Activated T-cell treated with anti-CD3 and anti-CD28 coated beads, Interleukin-2, amount 50 U/mL, for 4 hours (primary cell): ENCODE results near the gene CCNL1. TPM values are rescaled to one million over a fixed set of nuclear protein-coding genes. Genes with fewer than 3 reads are reported as not detected.
A peak's percentile ranks its signal among the peaks of the same experiment; 100 is the strongest.

ENCODE experiments used
- ATAC-seq, 2 donors: fragments of 200-7000 bp; cut with Tn5 transposase; one replicate each; pipeline ENCODE4 v1.10.0; 2021
- DNase-seq: peaks from one replicate; pipeline ENCODE4 v3.0.0-alpha.2; 2020
- H3K27me3 Mint-ChIP-seq: one replicate; pipeline ENCODE4 v1.8.0; 2021; ENCODE audit warnings: low read depth, mixed read lengths
- H3K36me3 Mint-ChIP-seq: one replicate; pipeline ENCODE4 v1.8.0; 2022; ENCODE audit warnings: mixed read lengths; ENCODE audit not compliant: insufficient read depth
- H3K4me1 Mint-ChIP-seq: one replicate; pipeline ENCODE4 v1.8.0; 2021; ENCODE audit warnings: low read depth, mixed read lengths
- H3K4me3 Mint-ChIP-seq: one replicate; pipeline ENCODE4 v1.8.0; 2021; ENCODE audit warnings: mild to moderate bottlenecking, moderate library complexity, mixed read lengths
- H3K9me3 Mint-ChIP-seq: one replicate; pipeline ENCODE4 v1.8.0; 2021; ENCODE audit warnings: mixed read lengths
- total RNA-seq, 3 donors: library from RNA; stranded (reverse); gene quantifications; one replicate each; pipeline ENCODE4 v1.2.1, GENCODE V29; 2021

CCNL1 gene
- total RNA-seq, 3 donors from 2014 or later: 138 to 152 (median 151) TPM

GRCh38 chr3:157128771-157129681 is 30.9 kb downstream of the CCNL1 start:
- ATAC-seq: no peak
- no peak for DNase-seq
- H3K27me3 Mint-ChIP-seq: no peaks in the 10 kb centered on the region
- no peaks in the 10 kb centered on the region for H3K9me3 Mint-ChIP-seq
- H3K4me1 Mint-ChIP-seq: peaks cover 54% of the 10 kb centered on the region
- H3K4me3 Mint-ChIP-seq: peak overlapping the region; percentile 29
- H3K36me3 Mint-ChIP-seq: no peaks in the 10 kb centered on the region

- H3K4me3 Mint-ChIP-seq: peak overlapping the region; percentile 2
- no peaks in the 10 kb centered on the region for H3K9me3 Mint-ChIP-seq
- ATAC-seq: peak; percentile 88
- peak; percentile 56 for DNase-seq
- H3K27me3 Mint-ChIP-seq: no peaks in the 10 kb centered on the region
- H3K4me1 Mint-ChIP-seq: peaks cover 54% of the 10 kb centered on the region
- H3K36me3 Mint-ChIP-seq: no peaks in the 10 kb centered on the region
These were observed 31.8 kb downstream of the CCNL1 start for GRCh38 chr3:157127831-157128767.

DNA sequence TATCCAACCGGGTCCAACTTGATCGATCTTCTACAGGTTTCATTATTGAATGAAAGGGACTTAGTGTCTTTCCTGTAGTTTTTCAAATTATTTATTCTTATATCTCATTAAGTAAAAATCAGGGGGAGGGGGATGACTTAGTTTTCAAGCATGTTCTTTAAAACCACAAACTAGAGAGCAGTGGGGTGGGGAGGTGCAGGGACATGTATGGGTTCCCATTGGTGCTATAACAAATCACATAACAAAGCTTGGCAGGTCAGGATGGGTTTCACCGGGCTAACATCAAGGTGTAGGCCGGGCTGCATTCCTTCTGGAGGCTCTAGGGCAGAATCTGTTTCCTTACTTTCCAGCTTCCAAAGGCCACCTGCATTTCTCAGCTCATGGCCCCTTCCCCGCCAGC is 32.7 kb downstream of the CCNL1 start:
- Mint-ChIP-seq H3K4me1 (peaks cover 47% of the 10 kb centered on the region), H3K36me3 (no peaks in the 10 kb centered on the region), H3K4me3 (no peak overlapping the region), H3K27me3 (no peaks in the 10 kb centered on the region), H3K9me3 (no peaks in the 10 kb centered on the region)
- DNase-seq: no peak
- no peak for ATAC-seq

- no peaks in the 10 kb centered on the region for H3K9me3 Mint-ChIP-seq
- no peak for DNase-seq
- no peak overlapping the region for H3K4me3 Mint-ChIP-seq
These were observed 33.6 kb downstream of the CCNL1 start for GRCh38 chr3:157126365-157126764.

DNA sequence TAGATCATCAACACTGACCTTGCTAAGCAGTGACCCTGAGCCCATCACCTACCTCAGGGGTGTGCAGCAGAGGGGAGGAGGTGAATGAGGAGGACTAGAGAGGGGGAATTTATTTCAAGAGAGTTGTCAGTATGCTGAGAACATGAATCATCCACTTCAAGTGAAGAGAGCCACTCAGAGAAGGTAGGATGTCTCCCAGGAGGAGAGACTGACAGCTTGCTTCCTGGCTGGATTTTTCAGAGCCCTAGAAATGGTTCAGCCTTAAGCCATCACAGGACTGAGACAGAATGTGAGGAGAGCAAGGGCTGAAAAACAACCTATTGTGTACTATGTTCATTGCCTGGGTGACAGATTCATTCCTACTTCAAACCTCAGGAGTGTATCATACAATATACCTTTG is 34.8 kb downstream of the CCNL1 start:
- Mint-ChIP-seq H3K36me3 (no peaks in the 10 kb centered on the region), H3K9me3 (no peaks in the 10 kb centered on the region), H3K4me3 (no peak overlapping the region), H3K27me3 (no peaks in the 10 kb centered on the region), H3K4me1 (peaks cover 32% of the 10 kb centered on the region)
- ATAC-seq (no peak), DNase-seq (no peak)

More at GRCh38 chr3:157126365-157126764, 33.6 kb downstream of the CCNL1 start:
- ATAC-seq: no peak
- peaks cover 43% of the 10 kb centered on the region for H3K4me1 Mint-ChIP-seq
- H3K36me3 Mint-ChIP-seq: no peaks in the 10 kb centered on the region
- H3K27me3 Mint-ChIP-seq: no peaks in the 10 kb centered on the region

GRCh38 chr3:157123621-157124020 is 36.3 kb downstream of the CCNL1 start:
- ATAC-seq: no peak
- H3K36me3 Mint-ChIP-seq: no peaks in the 10 kb centered on the region
- H3K4me3 Mint-ChIP-seq: no peak overlapping the region
- no peak for DNase-seq
- H3K9me3 Mint-ChIP-seq: no peaks in the 10 kb centered on the region
- H3K4me1 Mint-ChIP-seq: peaks cover 26% of the 10 kb centered on the region
- no peaks in the 10 kb centered on the region for H3K27me3 Mint-ChIP-seq

DNA sequence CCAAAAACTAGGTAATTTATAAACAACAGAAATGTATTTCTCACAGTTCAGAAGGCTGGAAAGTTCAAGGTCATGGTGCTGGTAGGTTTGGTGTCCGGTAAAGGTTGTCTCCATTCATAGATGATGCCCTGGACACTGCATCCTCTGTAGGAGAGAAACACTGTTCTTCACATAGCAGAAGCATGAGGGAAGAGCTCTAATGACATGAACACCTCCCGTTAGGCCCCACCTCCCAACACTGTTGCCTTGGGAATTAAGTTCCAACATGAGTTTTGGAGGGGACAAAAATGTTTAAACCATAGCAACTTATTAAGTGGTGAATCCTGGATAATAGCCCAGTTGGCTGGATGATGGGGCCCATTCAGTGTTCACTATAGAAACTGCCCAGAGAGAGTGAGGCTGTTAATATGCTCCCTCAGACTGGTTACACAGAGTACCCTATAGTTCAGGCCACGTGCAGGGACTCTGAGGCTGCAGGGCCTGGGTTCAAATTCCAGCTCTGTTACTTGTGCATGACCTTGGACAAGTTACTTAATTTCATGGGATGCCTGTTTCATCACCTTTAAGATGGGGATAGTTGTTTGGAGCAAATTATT is 37.0 kb downstream of the CCNL1 start:
- Mint-ChIP-seq H3K27me3 (no peaks in the 10 kb centered on the region), H3K4me1 (peaks cover 19% of the 10 kb centered on the region), H3K9me3 (no peaks in the 10 kb centered on the region), H3K4me3 (no peak overlapping the region), H3K36me3 (no peaks in the 10 kb centered on the region)
- DNase-seq (no peak), ATAC-seq (no peak)

DNA sequence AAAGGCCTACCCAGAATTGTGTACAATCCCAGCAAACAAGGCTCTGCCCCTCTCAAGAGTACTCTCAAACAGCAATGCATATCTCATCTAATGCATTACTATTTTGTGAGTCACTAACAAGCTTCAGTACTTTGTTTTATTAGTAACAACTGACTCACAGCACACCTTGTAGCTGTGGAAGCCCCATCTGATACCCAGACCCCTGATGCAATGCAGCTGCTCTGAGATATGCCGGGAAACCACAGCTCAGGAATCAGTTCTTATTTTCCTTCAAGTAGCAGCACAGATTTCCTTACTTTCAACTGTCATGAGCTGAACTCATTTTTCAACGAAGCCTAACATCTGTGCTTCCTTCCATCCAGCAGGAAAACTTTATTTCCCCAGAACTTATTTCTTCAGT is 37.8 kb downstream of the CCNL1 start:
- H3K27me3 Mint-ChIP-seq: no peaks in the 10 kb centered on the region
- DNase-seq: no peak
- H3K4me3 Mint-ChIP-seq: no peak overlapping the region
- H3K9me3 Mint-ChIP-seq: no peaks in the 10 kb centered on the region
- peak; percentile 59 to 66 for ATAC-seq
- peaks cover 13% of the 10 kb centered on the region for H3K4me1 Mint-ChIP-seq
- H3K36me3 Mint-ChIP-seq: no peaks in the 10 kb centered on the region

GRCh38 chr3:157121522-157121921 is 38.4 kb downstream of the CCNL1 start:
- H3K9me3 Mint-ChIP-seq: no peaks in the 10 kb centered on the region
- no peaks in the 10 kb centered on the region for H3K27me3 Mint-ChIP-seq
- no peak for ATAC-seq
- H3K4me1 Mint-ChIP-seq: peaks cover 12% of the 10 kb centered on the region
- no peak overlapping the region for H3K4me3 Mint-ChIP-seq
- DNase-seq: no peak
- no peaks in the 10 kb centered on the region for H3K36me3 Mint-ChIP-seq

GRCh38 chr3:157120071-157120892 is 39.7 kb downstream of the CCNL1 start:
- Mint-ChIP-seq H3K36me3 (no peaks in the 10 kb centered on the region), H3K27me3 (no peaks in the 10 kb centered on the region), H3K9me3 (no peaks in the 10 kb centered on the region), H3K4me3 (no peak overlapping the region), H3K4me1 (peaks cover 12% of the 10 kb centered on the region)
- ATAC-seq (no peak), DNase-seq (no peak)

DNA sequence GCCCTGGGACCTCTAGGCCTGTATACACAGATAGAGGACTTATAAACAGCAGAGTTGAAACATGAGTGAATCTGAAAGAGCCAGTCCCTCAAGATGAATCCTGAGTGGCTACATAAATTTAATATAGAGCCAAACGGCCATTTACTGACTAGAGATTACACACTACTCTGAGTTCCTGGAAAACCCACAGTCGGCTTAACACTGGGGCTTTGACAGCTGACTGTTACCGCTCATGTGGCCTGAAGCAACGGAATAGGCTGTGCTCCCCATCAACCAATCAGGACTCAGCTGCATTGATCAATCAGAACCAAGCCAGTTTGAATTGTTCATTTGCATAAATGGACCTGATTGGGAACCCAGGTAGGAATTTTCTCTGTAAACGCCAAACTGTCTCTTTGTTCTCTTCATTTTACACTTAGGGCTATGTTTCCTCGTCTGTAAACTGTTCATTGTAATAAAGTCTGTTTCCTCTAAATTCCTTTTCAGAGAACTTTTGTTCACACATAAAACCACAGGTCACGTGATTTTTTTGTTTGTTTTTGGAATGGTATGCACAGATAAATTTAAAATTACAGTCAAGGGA is 40.5 kb downstream of the CCNL1 start:
- Mint-ChIP-seq H3K27me3 (no peaks in the 10 kb centered on the region), H3K9me3 (no peaks in the 10 kb centered on the region), H3K4me3 (no peak overlapping the region), H3K36me3 (no peaks in the 10 kb centered on the region), H3K4me1 (peaks cover 12% of the 10 kb centered on the region)
- DNase-seq (peak; percentile 15), ATAC-seq (peak in 1 of 2 donors; percentile 85)

- no peak for DNase-seq
- Mint-ChIP-seq H3K4me1 (peaks cover 12% of the 10 kb centered on the region), H3K36me3 (no peaks in the 10 kb centered on the region), H3K27me3 (no peaks in the 10 kb centered on the region), H3K4me3 (no peak overlapping the region), H3K9me3 (no peaks in the 10 kb centered on the region)
- ATAC-seq: no peak
These were observed 41.9 kb downstream of the CCNL1 start for GRCh38 chr3:157117875-157118654.

DNA sequence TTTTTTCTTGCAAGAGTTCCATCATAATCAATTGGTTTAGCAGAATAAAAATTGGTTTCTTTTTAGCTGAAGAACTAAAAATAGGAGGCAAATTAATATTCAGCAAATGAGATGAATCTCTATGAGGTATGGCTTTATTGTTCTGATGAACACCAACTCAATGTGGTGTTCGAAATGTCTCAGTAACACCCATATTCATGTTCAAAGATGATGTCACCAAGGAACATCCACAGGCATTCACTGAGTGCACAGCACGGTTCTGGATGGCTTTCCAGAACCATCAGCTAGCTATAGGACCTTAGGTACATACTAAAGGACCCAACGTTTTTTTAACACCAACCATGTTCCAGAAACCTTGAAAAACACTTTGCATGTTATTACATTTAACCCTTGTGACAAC is 42.7 kb downstream of the CCNL1 start:
- ATAC-seq (no peak), DNase-seq (no peak)
- Mint-ChIP-seq H3K4me3 (no peak overlapping the region), H3K4me1 (peaks cover 12% of the 10 kb centered on the region), H3K27me3 (no peaks in the 10 kb centered on the region), H3K9me3 (no peaks in the 10 kb centered on the region), H3K36me3 (no peaks in the 10 kb centered on the region)
